ENCODE measurements around the gene ATP6V0A1. TPM values are rescaled to one million over a fixed set of nuclear protein-coding genes. Genes with fewer than 3 reads are reported as not detected.
A peak's percentile ranks its signal among the peaks of the same experiment; 100 is the strongest.
"Not testable (repeated sequence)": the region's sequence is repeated elsewhere in the genome, so short reads cannot be mapped to it uniquely, and the experiment has no call there.

Gene ATP6V0A1
- polyA plus RNA-seq, 1 donor: 114 TPM

DNA sequence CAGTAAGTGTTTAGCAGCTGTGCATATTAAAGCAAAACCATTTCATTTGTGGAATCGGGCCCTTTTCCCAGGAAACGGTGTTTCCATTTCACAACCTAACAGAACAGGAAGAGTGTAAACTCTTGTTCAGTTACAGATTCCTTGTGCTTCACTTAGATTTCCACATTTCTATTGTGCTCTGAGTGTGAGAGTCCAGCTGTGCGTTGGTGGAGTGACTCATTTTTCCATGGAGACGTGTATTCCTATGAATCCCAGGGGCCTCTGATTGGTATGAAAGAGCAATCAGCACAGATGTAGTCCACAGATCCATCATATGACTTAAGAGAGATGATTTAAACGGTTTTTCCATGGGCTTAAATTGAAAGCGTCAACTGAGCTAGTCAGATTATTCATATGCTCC, 22.3 kb upstream of the ATP6V0A1 start:
- peak overlapping the region; percentile 53 for H3K27ac ChIP-seq (ENCODE audit: low read length)
- peak; percentile 27 to 63 for DNase-seq

DNA sequence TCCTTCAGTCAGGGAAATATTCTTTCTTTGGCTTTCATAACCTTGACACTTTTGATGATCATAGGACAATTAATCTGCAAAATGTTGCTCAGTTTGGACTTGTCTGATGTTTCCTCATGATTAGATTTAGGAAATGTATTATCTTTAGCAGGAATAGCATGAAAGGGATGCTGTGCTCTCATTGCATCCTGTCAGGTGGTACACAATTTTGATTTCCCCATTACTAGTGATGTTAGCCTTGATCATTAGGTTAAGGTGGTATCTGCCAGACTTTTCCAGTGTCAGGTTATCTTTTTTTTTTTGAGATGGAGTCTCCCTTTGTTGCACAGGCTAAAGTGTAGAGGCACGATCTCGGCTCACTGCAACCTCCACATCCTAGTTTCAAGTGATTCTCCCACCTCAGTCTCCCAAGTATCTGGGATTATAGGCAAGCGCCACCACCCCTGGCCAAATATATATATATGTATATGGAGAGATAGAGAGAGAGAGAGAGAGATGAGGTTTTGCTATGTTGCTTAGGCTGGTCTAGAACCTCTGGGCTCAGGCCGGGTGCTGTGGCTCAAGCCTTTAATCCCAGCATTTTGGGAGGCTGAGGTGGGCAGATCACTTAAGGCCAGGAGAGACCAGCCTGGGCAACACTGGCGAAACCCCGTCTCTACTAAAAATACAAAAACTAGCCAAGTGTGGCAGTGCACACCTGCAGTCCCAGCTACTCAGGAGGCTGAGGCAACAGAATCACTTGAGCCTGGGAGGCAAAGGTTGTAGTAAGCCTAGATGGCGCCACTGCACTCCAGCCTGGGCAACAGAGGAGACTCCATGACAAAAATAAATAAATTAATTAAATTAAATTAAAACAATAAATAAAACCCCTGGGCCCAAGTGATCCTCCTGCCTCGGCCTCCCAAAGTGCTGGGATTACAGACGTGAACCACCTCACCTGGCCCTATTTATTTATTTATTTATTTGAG, 19.8 kb upstream of the ATP6V0A1 start:
- Histone ChIP-seq H3K4me1 (ENCODE audit: control insufficient read depth, insufficient read depth, low read length) (peaks cover 4% of the 10 kb centered on the region), H3K4me3 (ENCODE audit: low read length) (no peak overlapping the region), H3K27me3 (ENCODE audit: control insufficient read depth, insufficient read depth, low read length) (no peaks in the 10 kb centered on the region), H3K36me3 (ENCODE audit: control insufficient read depth, insufficient read depth, low read length) (no peaks in the 10 kb centered on the region), H3K9me3 (ENCODE audit: control insufficient read depth, low read depth, low read length) (no peaks in the 10 kb centered on the region), H3K27ac (ENCODE audit: low read length) (no peak overlapping the region)
- DNase-seq: no peak
- WGBS (ENCODE audit: insufficient coverage, low lambda C conversion rate): no CpG with 5 or more reads among the region's 9 CpGs

More for the DNA sequence above, 22.3 kb upstream of the ATP6V0A1 start:
- Histone ChIP-seq H3K36me3 (ENCODE audit: control insufficient read depth, insufficient read depth, low read length) (no peaks in the 10 kb centered on the region), H3K27me3 (ENCODE audit: control insufficient read depth, insufficient read depth, low read length) (no peaks in the 10 kb centered on the region), H3K4me3 (ENCODE audit: low read length) (no peak overlapping the region), H3K9me3 (ENCODE audit: control insufficient read depth, low read depth, low read length) (no peaks in the 10 kb centered on the region), H3K4me1 (ENCODE audit: control insufficient read depth, insufficient read depth, low read length) (peaks cover 3% of the 10 kb centered on the region)
- WGBS (ENCODE audit: insufficient coverage, low lambda C conversion rate): 100% methylated on average over 2 of the region's 6 CpGs

DNA sequence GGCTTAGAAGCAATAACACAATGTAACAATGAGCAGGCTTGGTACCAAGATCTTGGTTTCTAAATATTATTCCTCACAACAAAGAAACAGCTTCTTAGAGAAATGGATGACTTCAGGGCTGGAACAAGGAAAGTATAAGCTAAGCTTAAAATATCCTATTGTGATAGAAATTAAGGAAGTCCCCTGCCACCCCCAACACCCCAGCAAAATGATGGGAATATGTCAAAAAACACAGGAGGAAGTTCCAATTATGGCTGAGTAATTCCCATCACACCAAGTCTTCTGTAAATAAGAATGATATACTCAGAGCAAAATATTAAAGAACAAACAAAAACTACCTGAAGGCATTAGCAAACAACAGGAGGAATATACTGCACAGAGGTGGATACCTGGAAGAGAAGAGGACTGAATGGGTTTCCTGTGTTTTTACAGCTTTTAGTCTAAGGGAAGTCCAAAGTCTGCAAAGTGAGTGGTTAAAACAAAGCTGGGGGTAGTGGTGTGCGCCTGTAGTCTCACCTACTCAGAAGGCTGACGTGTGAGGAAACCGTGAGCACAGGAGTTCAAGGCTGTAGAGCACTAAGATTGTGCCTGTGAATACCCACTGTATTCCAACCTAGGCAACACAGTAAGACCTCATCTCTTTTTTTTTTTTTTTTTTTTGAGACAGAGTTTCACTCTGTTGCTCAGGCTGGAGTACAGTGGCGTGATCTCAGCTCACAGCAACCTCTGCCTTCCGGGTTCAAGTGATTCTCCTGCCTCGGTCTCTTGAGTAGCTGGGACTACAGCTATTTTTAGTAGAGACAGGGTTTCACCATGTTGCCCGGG, 17.1 kb upstream of the ATP6V0A1 start:
- DNase-seq: peak; percentile 57 to 85
- no peak overlapping the region for H3K4me3 ChIP-seq (ENCODE audit: low read length)
- WGBS (ENCODE audit: insufficient coverage, low lambda C conversion rate): no CpG with 5 or more reads among the region's 7 CpGs
- peak overlapping the region; percentile 58 for H3K27ac ChIP-seq (ENCODE audit: low read length)
- peaks cover 4% of the 10 kb centered on the region for H3K4me1 ChIP-seq (ENCODE audit: control insufficient read depth, insufficient read depth, low read length)
- no peaks in the 10 kb centered on the region for H3K27me3 ChIP-seq (ENCODE audit: control insufficient read depth, insufficient read depth, low read length)
- H3K36me3 ChIP-seq (ENCODE audit: control insufficient read depth, insufficient read depth, low read length): no peaks in the 10 kb centered on the region
- no peaks in the 10 kb centered on the region for H3K9me3 ChIP-seq (ENCODE audit: control insufficient read depth, low read depth, low read length)

DNA sequence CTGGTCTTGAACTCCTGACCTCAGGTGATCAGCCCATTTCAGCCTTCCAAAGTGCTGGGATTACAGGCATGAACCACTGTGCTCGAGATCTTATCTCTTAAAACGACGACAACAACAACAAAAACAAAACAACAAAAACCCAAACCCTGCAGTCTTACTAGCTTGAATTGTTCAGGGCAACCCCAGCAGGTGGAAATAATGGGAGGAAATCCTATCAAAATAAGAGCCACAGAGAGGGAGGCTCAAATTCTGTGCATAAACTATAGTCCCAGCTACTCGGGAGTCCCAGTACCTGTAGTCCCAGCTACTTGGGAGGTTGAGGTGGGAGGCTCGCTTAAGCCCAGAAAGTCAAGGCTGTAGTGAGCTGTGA, 16.5 kb upstream of the ATP6V0A1 start:
- no CpG with 5 or more reads among the region's 5 CpGs for WGBS (ENCODE audit: insufficient coverage, low lambda C conversion rate)
- Histone ChIP-seq H3K4me3 (ENCODE audit: low read length) (no peak overlapping the region), H3K27me3 (ENCODE audit: control insufficient read depth, insufficient read depth, low read length) (no peaks in the 10 kb centered on the region), H3K27ac (ENCODE audit: low read length) (peak overlapping the region; percentile 58), H3K36me3 (ENCODE audit: control insufficient read depth, insufficient read depth, low read length) (no peaks in the 10 kb centered on the region), H3K9me3 (ENCODE audit: control insufficient read depth, low read depth, low read length) (no peaks in the 10 kb centered on the region), H3K4me1 (ENCODE audit: control insufficient read depth, insufficient read depth, low read length) (peaks cover 4% of the 10 kb centered on the region)
- DNase-seq: no peak

DNA sequence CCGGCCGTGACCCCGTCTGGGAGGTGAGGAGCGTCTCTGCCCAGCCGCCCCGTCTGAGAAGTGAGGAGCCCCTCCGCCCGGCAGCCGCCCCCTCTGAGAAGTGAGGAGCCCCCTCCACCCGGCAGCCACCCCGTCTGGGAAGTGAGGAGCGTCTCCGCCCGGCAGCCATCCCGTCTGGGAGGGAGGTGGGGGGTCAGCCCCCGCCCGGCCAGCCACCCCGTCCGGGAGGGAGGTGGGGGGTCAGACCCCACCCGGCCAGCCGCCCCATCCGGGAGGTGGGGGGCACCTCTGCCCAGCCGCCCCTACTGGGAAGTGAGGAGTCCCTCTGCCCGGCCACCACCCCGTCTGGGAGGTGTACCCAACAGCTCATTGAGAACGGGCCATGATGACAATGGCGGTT, 9.5 kb upstream of the ATP6V0A1 start:
- not testable (repeated sequence) for H3K4me1 ChIP-seq (ENCODE audit: control insufficient read depth, insufficient read depth, low read length); H3K9me3 ChIP-seq (ENCODE audit: control insufficient read depth, low read depth, low read length); H3K4me3 ChIP-seq (ENCODE audit: low read length); DNase-seq; H3K36me3 ChIP-seq (ENCODE audit: control insufficient read depth, insufficient read depth, low read length); H3K27me3 ChIP-seq (ENCODE audit: control insufficient read depth, insufficient read depth, low read length); H3K27ac ChIP-seq (ENCODE audit: low read length)
- WGBS (ENCODE audit: insufficient coverage, low lambda C conversion rate): no CpG with 5 or more reads among the region's 27 CpGs

DNA sequence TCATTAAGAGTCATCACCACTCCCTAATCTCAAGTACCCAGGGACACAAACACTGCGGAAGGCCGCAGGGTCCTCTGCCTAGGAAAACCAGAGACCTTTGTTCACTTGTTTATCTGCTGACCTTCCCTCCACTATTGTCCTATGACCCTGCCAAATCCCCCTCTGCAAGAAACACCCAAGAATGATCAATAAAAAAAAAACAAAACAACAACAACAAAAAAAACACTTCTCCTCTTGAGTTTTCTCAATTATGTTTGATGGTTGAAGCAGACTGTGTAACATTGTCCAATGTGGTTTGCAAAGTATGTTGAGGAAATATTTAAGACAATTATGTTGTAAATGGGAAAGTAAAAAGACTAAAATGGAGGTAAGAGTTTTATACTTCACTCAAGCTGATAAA, 8.8 kb upstream of the ATP6V0A1 start:
- not testable (repeated sequence) for H3K9me3 ChIP-seq (ENCODE audit: control insufficient read depth, low read depth, low read length); H3K4me3 ChIP-seq (ENCODE audit: low read length); DNase-seq; H3K36me3 ChIP-seq (ENCODE audit: control insufficient read depth, insufficient read depth, low read length); H3K4me1 ChIP-seq (ENCODE audit: control insufficient read depth, insufficient read depth, low read length); H3K27ac ChIP-seq (ENCODE audit: low read length); H3K27me3 ChIP-seq (ENCODE audit: control insufficient read depth, insufficient read depth, low read length)
- no CpG with 5 or more reads among the region's 2 CpGs for WGBS (ENCODE audit: insufficient coverage, low lambda C conversion rate)

DNA sequence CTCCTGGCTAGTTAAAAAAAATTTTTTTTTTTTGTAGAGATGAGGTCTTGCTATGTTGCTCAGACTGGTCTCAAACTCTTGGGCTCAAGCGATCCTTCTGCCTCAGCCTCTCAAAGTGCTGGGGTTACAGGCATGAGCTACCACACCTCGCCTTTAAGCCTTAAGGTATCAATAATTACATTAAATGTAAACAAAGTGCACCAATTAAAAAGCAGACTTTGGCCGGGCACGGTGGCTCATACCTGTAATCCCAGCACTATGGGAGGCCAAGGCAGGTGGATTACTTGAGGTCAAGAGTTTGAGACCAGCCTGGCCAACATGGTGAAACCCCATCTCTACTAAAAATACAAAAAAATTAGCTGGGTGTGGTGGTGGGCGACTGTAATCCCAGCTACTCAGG, 7.4 kb upstream of the ATP6V0A1 start:
- DNase-seq; H3K27me3 ChIP-seq (ENCODE audit: control insufficient read depth, insufficient read depth, low read length); H3K4me3 ChIP-seq (ENCODE audit: low read length); H3K27ac ChIP-seq (ENCODE audit: low read length); H3K36me3 ChIP-seq (ENCODE audit: control insufficient read depth, insufficient read depth, low read length); H3K4me1 ChIP-seq (ENCODE audit: control insufficient read depth, insufficient read depth, low read length); H3K9me3 ChIP-seq (ENCODE audit: control insufficient read depth, low read depth, low read length): not testable (repeated sequence)
- WGBS (ENCODE audit: insufficient coverage, low lambda C conversion rate): no CpG with 5 or more reads among the region's 5 CpGs

DNA sequence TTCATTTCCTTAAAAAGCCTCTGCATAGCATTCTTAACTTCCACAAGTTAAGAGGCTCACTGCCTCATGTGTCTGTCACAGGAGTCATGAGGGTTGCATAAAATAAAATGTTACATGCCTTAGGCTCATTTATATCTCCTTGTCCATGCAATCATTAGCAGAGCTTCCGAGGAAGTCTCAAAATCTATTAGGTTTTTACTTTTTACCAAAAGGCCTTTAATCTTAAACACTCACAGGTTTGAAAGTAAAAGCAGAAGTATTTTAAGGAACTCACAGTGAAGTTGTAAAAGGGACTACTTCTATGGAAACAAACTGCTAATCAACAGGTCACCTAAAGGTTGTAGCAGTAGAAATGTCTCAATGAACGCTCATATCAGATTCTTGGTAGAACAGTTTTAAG, 5.2 kb upstream of the ATP6V0A1 start:
- H3K4me3 ChIP-seq (ENCODE audit: low read length): no peak overlapping the region

DNA sequence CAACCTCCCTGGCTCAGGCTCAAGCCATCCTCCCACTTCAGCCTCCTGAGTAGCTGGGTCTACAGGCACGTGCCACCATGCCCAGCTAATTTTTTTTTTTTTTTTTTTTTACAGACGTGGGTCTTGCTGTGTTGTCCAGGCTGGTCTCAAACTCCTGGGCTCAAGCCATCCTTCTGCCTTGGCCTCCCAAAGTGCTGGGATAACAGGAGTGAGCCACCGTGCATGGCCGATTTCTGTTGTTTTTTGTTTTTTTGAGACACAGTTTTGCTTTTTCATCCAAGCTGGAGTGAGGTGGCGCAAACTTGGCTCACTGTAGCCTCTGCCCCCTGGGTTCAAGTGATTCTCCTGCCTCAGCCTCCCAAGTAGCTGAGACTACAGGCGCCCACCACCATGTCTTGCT, 3.7 kb upstream of the ATP6V0A1 start:
- not testable (repeated sequence) for H3K4me3 ChIP-seq (ENCODE audit: low read length); H3K9me3 ChIP-seq (ENCODE audit: control insufficient read depth, low read depth, low read length); H3K36me3 ChIP-seq (ENCODE audit: control insufficient read depth, insufficient read depth, low read length); H3K27ac ChIP-seq (ENCODE audit: low read length); DNase-seq; H3K27me3 ChIP-seq (ENCODE audit: control insufficient read depth, insufficient read depth, low read length); H3K4me1 ChIP-seq (ENCODE audit: control insufficient read depth, insufficient read depth, low read length)
- WGBS (ENCODE audit: insufficient coverage, low lambda C conversion rate): 90% methylated on average over 2 of the region's 6 CpGs

More for the DNA sequence above, 5.2 kb upstream of the ATP6V0A1 start:
- Histone ChIP-seq H3K4me1 (ENCODE audit: control insufficient read depth, insufficient read depth, low read length) (peaks cover 5% of the 10 kb centered on the region), H3K27ac (ENCODE audit: low read length) (no peak overlapping the region), H3K36me3 (ENCODE audit: control insufficient read depth, insufficient read depth, low read length) (no peaks in the 10 kb centered on the region), H3K9me3 (ENCODE audit: control insufficient read depth, low read depth, low read length) (peaks cover 4% of the 10 kb centered on the region), H3K27me3 (ENCODE audit: control insufficient read depth, insufficient read depth, low read length) (no peaks in the 10 kb centered on the region)
- WGBS (ENCODE audit: insufficient coverage, low lambda C conversion rate): 59% methylated on average over 2 of the region's 2 CpGs
- DNase-seq: no peak

DNA sequence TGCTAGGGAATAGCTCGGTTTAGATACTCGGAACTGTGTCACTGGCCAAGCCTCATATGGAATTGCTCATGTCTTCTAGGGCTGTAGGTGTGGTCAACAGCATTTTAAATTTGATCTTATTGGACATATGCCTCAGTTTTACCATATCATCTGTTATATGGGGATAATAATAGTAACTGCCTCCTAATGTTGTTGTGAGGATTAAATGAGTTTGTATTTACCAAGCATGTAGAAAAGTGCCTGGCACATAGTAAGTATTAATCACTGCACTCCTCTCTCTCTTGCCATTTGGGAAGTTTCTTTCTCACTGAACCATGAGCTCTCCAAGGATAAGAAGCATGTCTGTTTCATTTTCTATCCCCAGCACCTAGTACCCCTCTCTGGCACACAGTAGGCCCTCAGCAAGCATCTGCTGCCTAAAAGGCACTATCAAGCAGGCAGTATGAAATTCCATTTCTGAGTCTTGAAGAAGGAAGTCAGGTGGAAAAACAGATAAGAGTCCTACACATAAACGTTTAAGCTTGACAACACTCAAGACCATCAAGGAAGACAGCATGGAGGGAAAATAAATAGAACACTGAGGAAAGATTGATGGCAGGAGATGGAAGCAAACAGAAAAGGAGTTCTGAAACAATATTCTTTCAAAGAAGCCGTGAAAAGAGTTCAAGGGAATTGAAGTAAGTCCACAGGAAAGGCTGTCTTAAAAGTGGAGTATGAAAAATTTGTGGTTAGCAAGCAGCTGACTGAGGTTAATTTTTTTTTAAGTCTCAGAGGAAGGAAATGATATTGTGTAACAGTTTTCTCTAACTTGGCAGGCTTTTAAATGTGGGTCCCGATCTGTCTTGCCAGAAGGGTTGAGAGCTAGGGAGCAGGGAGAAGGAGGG, 2.2 kb upstream of the ATP6V0A1 start:
- no peaks in the 10 kb centered on the region for H3K9me3 ChIP-seq (ENCODE audit: control insufficient read depth, low read depth, low read length)
- WGBS (ENCODE audit: insufficient coverage, low lambda C conversion rate): 25% methylated on average over 2 of the region's 5 CpGs
- H3K27ac ChIP-seq (ENCODE audit: low read length): peak overlapping the region; percentile 59
- H3K4me3 ChIP-seq (ENCODE audit: low read length): no peak overlapping the region
- H3K4me1 ChIP-seq (ENCODE audit: control insufficient read depth, insufficient read depth, low read length): peaks cover 5% of the 10 kb centered on the region
- no peaks in the 10 kb centered on the region for H3K27me3 ChIP-seq (ENCODE audit: control insufficient read depth, insufficient read depth, low read length)
- peak; percentile 33 to 74 for DNase-seq
- H3K36me3 ChIP-seq (ENCODE audit: control insufficient read depth, insufficient read depth, low read length): peaks cover 5% of the 10 kb centered on the region

Measured in large intestine (tissue), 3 donors.